ENCODE measurements around the gene CIITA.
A peak's percentile ranks its signal among the peaks of the same experiment; 100 is the strongest.
"Not testable (repeated sequence)": the region's sequence is repeated elsewhere in the genome, so short reads cannot be mapped to it uniquely, and the experiment has no call there.

Gene CIITA

GRCh38 chr16:10949424-10949970 is 72.5 kb downstream of the CIITA start:
- peak; percentile 28 for DNase-seq (ENCODE audit: low read depth)

- no peak for DNase-seq (ENCODE audit: low read depth)
These were observed 73.4 kb downstream of the CIITA start for GRCh38 chr16:10950393-10950792.

DNA sequence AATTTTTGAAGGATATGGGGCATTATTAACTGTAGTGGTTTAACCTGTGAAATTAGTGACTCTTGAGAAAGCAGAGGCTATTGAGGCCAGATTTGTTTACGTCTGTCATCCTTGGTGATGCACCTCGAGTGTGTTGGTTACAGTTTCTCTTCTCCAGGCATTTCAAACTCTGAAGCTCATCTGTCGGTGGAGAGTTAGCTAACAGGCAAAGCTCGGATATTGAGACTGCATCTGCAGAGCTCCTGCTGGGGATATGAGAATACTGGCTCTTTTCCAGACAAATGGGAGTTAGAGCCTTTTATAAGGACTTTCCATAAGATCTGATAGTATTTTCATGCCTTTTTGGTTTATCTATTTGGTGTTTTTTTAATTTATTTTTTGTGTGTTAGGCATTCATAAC is 74.0 kb downstream of the CIITA start:
- no peak for DNase-seq (ENCODE audit: low read depth)

GRCh38 chr16:10954903-10955302 is 77.9 kb downstream of the CIITA start:
- DNase-seq (ENCODE audit: low read depth) = no peak

DNA sequence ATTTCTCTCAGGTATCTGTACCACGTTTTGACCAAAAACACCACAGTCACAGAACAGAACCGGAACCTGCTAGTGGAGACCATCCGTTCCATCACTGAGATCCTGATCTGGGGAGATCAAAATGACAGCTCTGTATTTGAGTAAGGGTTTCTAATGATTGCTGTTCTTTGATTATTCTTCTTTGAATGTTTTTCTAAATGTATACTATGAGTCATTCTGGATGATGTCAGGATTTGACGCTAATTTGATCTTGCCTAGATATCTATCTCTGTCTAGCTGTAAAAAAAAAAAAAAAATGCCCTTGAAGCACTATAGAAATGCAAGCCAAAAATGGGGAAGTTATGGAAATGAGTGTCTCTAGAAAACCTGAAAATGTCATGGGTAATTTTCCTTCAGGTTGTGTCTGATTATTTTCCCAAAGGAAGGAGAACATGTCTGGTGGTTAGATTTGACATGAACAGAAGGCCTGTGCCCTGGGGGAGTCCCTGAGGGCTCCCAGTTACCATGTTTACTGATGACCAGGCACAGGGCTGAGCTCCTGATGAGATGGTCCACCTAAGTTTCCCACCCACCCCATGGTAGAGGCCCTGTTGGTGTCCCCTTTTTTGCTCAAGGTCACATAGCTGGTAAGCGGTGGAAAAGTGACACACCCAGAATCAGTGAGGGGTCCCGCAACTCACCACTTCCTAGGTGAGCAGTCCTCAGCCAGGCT is 80.9 kb downstream of the CIITA start:
- no peak for DNase-seq (ENCODE audit: low read depth)

GRCh38 chr16:10959161-10959560 is 82.2 kb downstream of the CIITA start:
- DNase-seq (ENCODE audit: low read depth) = no peak

DNA sequence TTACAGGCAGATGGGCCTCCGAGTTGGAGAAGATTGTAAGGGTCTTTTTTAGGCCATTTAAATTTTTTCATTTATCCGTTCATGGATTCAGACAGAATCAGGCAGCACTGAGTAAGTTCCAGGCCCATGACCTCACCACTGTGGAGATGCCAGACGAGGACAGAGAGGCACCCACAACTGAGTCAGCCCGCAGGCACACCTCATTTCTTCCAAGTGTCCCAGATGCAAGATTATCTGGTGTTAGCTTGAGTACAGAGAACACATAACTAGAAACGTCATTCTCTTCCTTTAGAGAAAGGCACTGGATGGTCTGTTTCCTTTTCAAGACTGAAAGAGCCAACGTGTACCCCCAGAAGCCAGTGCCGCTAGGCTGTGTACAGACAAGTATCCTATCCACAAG is 84.2 kb downstream of the CIITA start:
- DNase-seq (ENCODE audit: low read depth) = peak; percentile 58

GRCh38 chr16:10964039-10964890 is 87.3 kb downstream of the CIITA start:
- DNase-seq (ENCODE audit: low read depth) = peak; percentile 76

DNA sequence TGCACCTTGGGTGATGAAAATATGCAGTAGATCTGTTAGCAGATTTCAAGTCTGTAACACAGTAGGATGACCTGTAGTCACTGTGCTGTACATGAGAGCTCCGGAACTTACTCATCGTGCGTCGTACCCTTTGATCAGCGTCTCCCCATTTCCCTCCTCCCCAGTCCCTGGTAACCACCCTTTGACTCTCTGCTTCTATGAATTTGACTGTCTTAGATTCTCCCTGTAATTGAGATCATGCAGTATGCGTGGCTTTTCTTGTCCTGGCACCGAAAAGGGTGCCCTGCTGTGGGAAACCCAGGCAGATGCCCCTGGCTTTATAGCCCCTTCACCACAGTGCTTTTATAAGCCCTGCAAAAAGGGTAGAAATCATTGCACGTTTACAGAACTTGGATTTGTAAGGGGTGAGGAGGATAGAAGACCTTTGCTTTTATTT is 87.9 kb downstream of the CIITA start:
- no peak for DNase-seq (ENCODE audit: low read depth)

DNA sequence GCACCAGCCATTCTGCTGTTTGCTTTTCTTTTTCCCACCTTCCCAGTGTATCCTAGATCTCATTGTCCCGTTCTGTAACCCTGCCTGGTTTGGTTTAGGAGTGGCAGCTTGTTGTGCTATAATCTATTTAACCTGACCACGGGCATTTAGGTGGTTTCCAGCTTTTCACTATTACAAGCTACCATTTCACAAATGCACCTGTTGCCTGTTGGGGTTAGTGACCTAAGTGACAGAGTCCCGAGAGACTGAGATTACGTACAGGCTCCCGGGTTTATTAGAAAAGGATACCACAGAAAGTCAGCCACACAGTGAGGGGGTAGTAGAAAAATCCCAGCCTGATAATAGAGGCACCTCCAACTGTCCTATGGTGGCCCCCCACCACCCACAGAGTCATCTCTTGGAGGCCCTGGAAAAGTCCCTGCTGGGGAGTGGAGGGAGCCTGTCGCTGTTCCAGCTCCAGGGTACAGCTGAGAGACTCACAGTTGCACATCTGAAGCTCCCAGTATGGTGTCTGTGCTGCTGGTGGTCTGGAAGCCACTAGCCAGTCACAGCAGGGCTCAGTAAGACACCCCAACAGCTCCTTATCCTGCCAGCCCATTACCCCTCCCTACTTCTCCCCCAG is 88.5 kb downstream of the CIITA start:
- no peak for DNase-seq (ENCODE audit: low read depth)

- no peak for DNase-seq (ENCODE audit: low read depth)
These were observed 89.1 kb downstream of the CIITA start for GRCh38 chr16:10966129-10966528.

DNA sequence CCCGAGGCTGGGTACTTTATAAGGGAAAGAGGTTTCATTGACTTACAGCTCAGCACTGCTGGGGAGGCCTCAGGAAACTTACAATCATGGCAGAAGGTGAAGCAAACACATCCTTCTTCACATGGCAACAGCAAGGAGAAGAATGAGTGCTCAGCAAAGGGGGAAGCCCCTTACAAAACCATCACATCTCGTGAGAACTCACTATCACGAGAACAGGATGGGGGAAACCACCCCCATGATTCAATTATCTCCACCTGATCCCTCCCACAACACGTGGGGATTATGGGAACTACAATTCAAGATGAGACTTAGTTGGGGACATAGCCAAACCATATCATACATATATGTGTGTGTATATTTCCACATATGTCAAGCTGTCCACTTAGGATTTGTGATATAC is 89.6 kb downstream of the CIITA start:
- not testable (repeated sequence) for DNase-seq (ENCODE audit: low read depth)

- DNase-seq (ENCODE audit: low read depth) = no peak
These were observed 91.0 kb downstream of the CIITA start for GRCh38 chr16:10967986-10968385.

GRCh38 chr16:10968498-10968897 is 91.5 kb downstream of the CIITA start:
- no peak for DNase-seq (ENCODE audit: low read depth)

- no peak for DNase-seq (ENCODE audit: low read depth)
These were observed 92.6 kb downstream of the CIITA start for GRCh38 chr16:10969615-10970014.

- DNase-seq (ENCODE audit: low read depth) = no peak
These were observed 93.1 kb downstream of the CIITA start for GRCh38 chr16:10970065-10970464.

- peak; percentile 93 for DNase-seq (ENCODE audit: low read depth)
These were observed 94.6 kb downstream of the CIITA start for GRCh38 chr16:10971560-10971961.

DNA sequence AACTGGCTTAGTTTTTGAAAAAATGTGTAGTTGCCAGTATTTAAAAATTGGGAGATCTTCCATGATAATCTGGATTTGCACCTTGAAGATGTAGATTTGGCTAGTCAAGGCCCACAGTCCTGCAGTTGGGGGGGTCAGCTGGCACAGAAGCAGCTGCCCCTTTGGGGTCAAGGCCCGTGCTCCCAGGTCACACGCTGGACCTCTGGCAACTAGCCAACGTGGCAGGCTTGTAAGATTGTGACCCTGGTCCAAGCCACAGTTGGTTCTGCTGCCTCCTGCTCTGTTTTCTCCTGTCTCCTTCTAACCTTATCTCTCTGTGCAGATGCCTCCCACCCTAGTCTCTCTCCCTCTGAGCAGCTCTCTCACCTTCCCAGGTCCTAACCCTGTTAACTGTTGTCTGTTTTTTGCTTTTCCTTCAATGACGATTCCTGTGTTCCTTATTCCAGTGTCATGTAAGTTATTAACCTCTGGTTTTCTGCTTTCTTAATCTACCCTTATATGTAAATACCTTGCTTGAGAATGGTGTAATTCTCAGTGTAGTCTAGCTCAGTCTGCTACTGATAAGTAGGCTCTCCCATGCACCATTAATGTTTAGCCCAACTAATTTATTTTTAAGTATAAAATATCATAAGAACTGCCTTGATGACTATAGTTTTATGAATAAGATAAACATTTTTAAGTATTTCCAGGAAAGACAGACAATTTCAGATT is 95.3 kb downstream of the CIITA start:
- no peak for DNase-seq (ENCODE audit: low read depth)

DNA sequence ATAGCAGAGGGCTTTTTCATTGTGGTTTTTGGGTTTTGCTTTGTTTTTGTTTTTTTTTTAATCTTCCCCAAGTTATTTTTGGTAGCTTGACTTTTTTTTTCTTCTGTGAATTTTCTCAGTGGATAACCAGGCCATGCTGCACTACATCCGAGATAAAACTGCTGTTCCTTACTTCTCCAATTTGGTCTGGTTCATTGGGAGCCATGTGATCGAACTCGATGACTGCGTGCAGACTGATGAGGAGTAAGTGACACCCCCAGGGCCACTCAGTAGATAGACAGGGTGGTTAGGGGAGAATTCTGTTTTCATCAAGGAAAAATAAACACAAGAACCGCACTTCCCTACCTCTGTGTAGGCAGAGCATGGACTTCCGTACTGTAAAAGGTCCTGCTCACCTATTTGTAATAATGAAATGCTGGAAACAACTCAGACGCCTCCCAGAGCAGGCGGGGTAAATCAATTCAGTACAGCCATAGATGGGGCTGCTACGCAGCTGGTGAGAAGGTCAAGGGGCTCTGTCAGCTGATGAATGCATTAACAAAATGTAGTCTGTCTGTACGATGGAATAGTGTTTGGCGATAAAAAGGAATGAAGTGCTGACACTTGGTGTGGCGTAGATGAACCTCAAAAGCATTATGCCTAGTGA is 95.9 kb downstream of the CIITA start:
- no peak for DNase-seq (ENCODE audit: low read depth)

- no peak for DNase-seq (ENCODE audit: low read depth)
These were observed 99.6 kb downstream of the CIITA start for GRCh38 chr16:10976634-10977033.

DNA sequence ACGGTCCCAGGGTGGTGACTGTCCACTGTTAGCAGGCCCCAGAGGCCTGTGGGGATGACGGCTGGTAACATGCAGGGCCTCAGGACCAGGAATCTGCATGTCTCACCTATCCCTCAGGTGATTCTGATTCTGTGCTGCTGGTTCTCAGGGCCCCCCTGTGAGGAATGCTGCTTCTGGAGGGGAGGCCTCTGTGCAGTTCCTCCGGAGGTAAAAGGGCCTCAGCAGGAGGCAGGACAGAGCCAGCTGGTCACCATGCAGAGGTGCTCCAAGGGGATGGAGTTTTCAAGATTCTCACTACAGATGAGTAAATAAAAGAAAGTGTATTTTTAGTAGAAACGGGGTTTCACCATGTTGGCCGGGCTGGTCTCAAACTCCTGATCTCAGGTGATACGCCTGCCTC is 101.1 kb downstream of the CIITA start:
- DNase-seq (ENCODE audit: low read depth) = no peak

Data from fibroblast of gingiva (primary cell).